GM12891 (cell line): ENCODE measurements around the gene FAM186B.
A peak's percentile ranks its signal among the peaks of the same experiment; 100 is the strongest.

Experiments used
- DNase-seq: peaks from one replicate; pipeline ENCODE4 v3.0.0; 2011; ENCODE audit warnings: low spot score; ENCODE audit not compliant: insufficient read length
- FAIRE-seq: peaks from 2 replicates; lab custom pipeline; 2011; peaks lifted over from hg19 to GRCh38; lab: Jason Lieb, UNC
- PAX5 ChIP-seq: IDR thresholded peaks from 2 replicates; pipeline ENCODE4 v1.6.1; 2011; ENCODE audit warnings: low read length, moderate library complexity, mild to moderate bottlenecking; ENCODE audit not compliant: insufficient read depth, severe bottlenecking
- POLR2A ChIP-seq: IDR thresholded peaks from 2 replicates; pipeline ENCODE4 v1.6.1; 2011; ENCODE audit warnings: low read depth, low read length, control low read depth
- POLR2AphosphoS5 ChIP-seq: IDR thresholded peaks from 2 replicates; pipeline ENCODE4 v1.6.1; 2011; ENCODE audit warnings: low read depth, low read length, control low read depth
- POU2F2 ChIP-seq: IDR thresholded peaks from 2 replicates; pipeline ENCODE4 v1.6.1; 2011; ENCODE audit warnings: low read depth, mild to moderate bottlenecking, control low read depth, low read length, moderate library complexity
- SPI1 ChIP-seq: IDR thresholded peaks from 2 replicates; pipeline ENCODE4 v1.6.1; 2011; ENCODE audit warnings: low read depth, low read length, control low read depth
- TAF1 ChIP-seq: IDR thresholded peaks from 2 replicates; pipeline ENCODE4 v1.6.1; 2011; ENCODE audit warnings: low read depth, low read length, control low read depth

FAM186B gene

GRCh38 chr12:49540229-49541139, 65.0 kb downstream of the FAM186B start:
- DNase-seq (no peak), FAIRE-seq (peak; percentile 79)
- TF ChIP-seq POLR2AphosphoS5 (no peak), POLR2A (no peak), POU2F2 (no peak), TAF1 (no peak), SPI1 (no peak), PAX5 (no peak)

- TF ChIP-seq SPI1 (0 out of 2 replicates have a peak, but pooled peaks have one; percentile 7), PAX5 (no peak)
- peak; percentile 80 for FAIRE-seq
- DNase-seq = no peak
These were observed 65.8 kb downstream of the FAM186B start for GRCh38 chr12:49539406-49540228.

- TF ChIP-seq POU2F2 (no peak), POLR2A (no peak), PAX5 (no peak), POLR2AphosphoS5 (no peak), SPI1 (no peak), TAF1 (no peak)
- FAIRE-seq (peak; percentile 74), DNase-seq (peak; percentile 97)
These were observed 66.7 kb downstream of the FAM186B start, which contains the start of gene KCNH3 for GRCh38 chr12:49538510-49539403. KCNH3 (plus strand) TSS chr12:49539030; CDS start chr12:49539417, 387 bp downstream.

GRCh38 chr12:49537752-49538509, 67.5 kb downstream of the FAM186B start:
- FAIRE-seq (peak; percentile 20), DNase-seq (no peak)

More at GRCh38 chr12:49537752-49538509, 67.5 kb downstream of the FAM186B start:
- no peak for TF ChIP-seq POU2F2
- no peak for TF ChIP-seq POLR2AphosphoS5
